MCF 10A (cell line): Measurements from ENCODE around the gene PIGH. TPM values are rescaled to one million over a fixed set of nuclear protein-coding genes. Genes with fewer than 3 reads are reported as not detected.

Experiments used
- BruUV-seq: library from RNA; stranded (reverse); fragments of 400-500 nt; replicated peaks from 2 replicates; lab custom pipeline; 2021; lab: Mats Ljungman, UMichigan
- CTCF ChIA-PET: fragments of 300-600 bp; sonication (Branson Sonifier 250); formaldehyde crosslinking; extraction: SDS; loops from one replicate; lab custom pipeline; 2021; ENCODE audit warnings: antibody characterized with exemption, inconsistent platforms; lab: Yijun Ruan, JAX
- POLR2A ChIA-PET: fragments of 300-600, 350-650 bp; sonication (Branson Sonifier 250); formaldehyde crosslinking; extraction: SDS; loops from one replicate; lab custom pipeline; 2020; ENCODE audit warnings: antibody characterized with exemption, inconsistent platforms; lab: Yijun Ruan, JAX
- DNase-seq: peaks from one replicate; pipeline ENCODE4 v3.0.0-alpha.2; 2018; ENCODE audit not compliant: unreplicated experiment
- H3K27ac Mint-ChIP-seq: one replicate; pipeline ENCODE4 v1.8.0; 2022; ENCODE audit warnings: mild to moderate bottlenecking, low read depth, mixed read lengths; ENCODE audit not compliant: unreplicated experiment
- H3K27me3 Mint-ChIP-seq: one replicate; pipeline ENCODE4 v1.8.0; 2022; ENCODE audit warnings: mixed read lengths; ENCODE audit not compliant: insufficient read depth, unreplicated experiment
- H3K36me3 Mint-ChIP-seq: one replicate; pipeline ENCODE4 v1.8.0; 2022; ENCODE audit warnings: mild to moderate bottlenecking, moderate library complexity, mixed read lengths; ENCODE audit not compliant: insufficient read depth, unreplicated experiment
- H3K4me1 Mint-ChIP-seq: one replicate; pipeline ENCODE4 v1.8.0; 2022; ENCODE audit warnings: mixed read lengths; ENCODE audit not compliant: insufficient read depth, unreplicated experiment
- H3K4me3 Mint-ChIP-seq: one replicate; pipeline ENCODE4 v1.8.0; 2022; ENCODE audit warnings: mild to moderate bottlenecking, moderate library complexity, mixed read lengths; ENCODE audit not compliant: unreplicated experiment
- H3K9me3 Mint-ChIP-seq: one replicate; pipeline ENCODE4 v1.8.0; 2022; ENCODE audit warnings: mixed read lengths; ENCODE audit not compliant: unreplicated experiment
- CTCF ChIP-seq: fragments of 200-600 bp; IDR thresholded peaks from one replicate; pipeline ENCODE4 v1.8.0; 2022; ENCODE audit warnings: antibody characterized with exemption, mild to moderate bottlenecking; ENCODE audit not compliant: unreplicated experiment
- intact Hi-C: fragments of 100-400 bp; cut with micrococcal nuclease; formaldehyde crosslinking; loops from 2 replicates; pipeline ENCODE4 v1.14.1; 2022
- total RNA-seq: library from RNA; stranded (reverse); gene quantifications from 2 replicates; pipeline ENCODE4 v1.2.3, GENCODE V29; 2022

PIGH gene
- total RNA-seq, 1 experiment from 2014 or later = 18.9 TPM

- Mint-ChIP-seq H3K9me3 (no peaks in the 10 kb centered on the region), H3K27me3 (no peaks in the 10 kb centered on the region), H3K4me3 (no peak overlapping the region), H3K4me1 (peaks cover 30% of the 10 kb centered on the region), H3K27ac (peak overlapping the region; percentile 84), H3K36me3 (no peaks in the 10 kb centered on the region)
- ChIA-PET POLR2A (interaction anchor here (0.6 to 4.3 kb wide), 20 partner anchors 9 to 192 kb away, joined by 3 to 37 read pairs (median 4); partner anchors contain the start of genes PIGH and RDH11), CTCF (interaction anchor here (0.6 to 3.1 kb wide), 36 partner anchors 9 to 1372 kb away, joined by 3 to 68 read pairs (median 6); partner anchors contain the start of genes RDH11 and RDH12)
- DNase-seq = peak; percentile 74
- peak; percentile 68 for TF ChIP-seq CTCF
- BruUV-seq = no TSS peak
- intact Hi-C loops = loop anchor here (1.0 kb wide), 4 partner anchors 34 to 86 kb away; partner anchors contain the start of gene RDH11
Observed at GRCh38 chr14:67618617-67619063, 18.6 kb upstream of the PIGH start.

- Mint-ChIP-seq H3K9me3 (no peaks in the 10 kb centered on the region), H3K27ac (no peak overlapping the region), H3K36me3 (no peaks in the 10 kb centered on the region), H3K27me3 (no peaks in the 10 kb centered on the region), H3K4me3 (no peak overlapping the region), H3K4me1 (no peaks in the 10 kb centered on the region)
- intact Hi-C loops = no loop called here
- POLR2A ChIA-PET = interaction anchor here (0.6 to 0.9 kb wide), 2 partner anchors 11 to 1183 kb away, joined by 3 to 4 read pairs; partner anchors contain the start of gene PIGH
- TF ChIP-seq CTCF = no peak
- DNase-seq = no peak
- BruUV-seq = no TSS peak
- CTCF ChIA-PET = interaction anchor here (1.2 to 2.2 kb wide), 3 partner anchors 8 to 84 kb away, joined by 3 to 8 read pairs (median 6); no protein-coding TSS in a partner anchor
Observed at GRCh38 chr14:67610491-67610890, 10.4 kb upstream of the PIGH start.

- no peak overlapping the region for H3K27ac Mint-ChIP-seq
- no TSS peak for BruUV-seq
- no peak for DNase-seq
- H3K36me3 Mint-ChIP-seq = no peaks in the 10 kb centered on the region
- TF ChIP-seq CTCF = no peak
- intact Hi-C loops = no loop called here
- ChIA-PET POLR2A (interaction anchor here (0.6 kb wide), 1 partner anchor 1184 kb away, joined by 4 read pairs; no protein-coding TSS in a partner anchor), CTCF (interaction anchor here (0.5 to 2.2 kb wide), 5 partner anchors 9 to 83 kb away, joined by 3 to 8 read pairs (median 4); no protein-coding TSS in a partner anchor)
- no peaks in the 10 kb centered on the region for H3K9me3 Mint-ChIP-seq
- H3K4me3 Mint-ChIP-seq = no peak overlapping the region
- H3K4me1 Mint-ChIP-seq = no peaks in the 10 kb centered on the region
- no peaks in the 10 kb centered on the region for H3K27me3 Mint-ChIP-seq
Observed at GRCh38 chr14:67609642-67610310, 9.7 kb upstream of the PIGH start.

- CTCF ChIA-PET = interaction anchor here (0.7 to 2.1 kb wide), 3 partner anchors 11 to 97 kb away, joined by 3 to 10 read pairs (median 3); no protein-coding TSS in a partner anchor
Observed at GRCh38 chr14:67607646-67608045, 7.6 kb upstream of the PIGH start.

More at GRCh38 chr14:67607646-67608045, 7.6 kb upstream of the PIGH start:
- H3K27ac Mint-ChIP-seq = no peak overlapping the region
- no peaks in the 10 kb centered on the region for H3K9me3 Mint-ChIP-seq
- BruUV-seq = no TSS peak
- TF ChIP-seq CTCF = no peak
- H3K4me1 Mint-ChIP-seq = no peaks in the 10 kb centered on the region
- no peaks in the 10 kb centered on the region for H3K36me3 Mint-ChIP-seq
- intact Hi-C loops = no loop called here
- POLR2A ChIA-PET = interaction anchor here (0.9 to 1.5 kb wide), 2 partner anchors 10 to 66 kb away, joined by 3 to 4 read pairs; partner anchors contain the start of gene VTI1B
- H3K4me3 Mint-ChIP-seq = no peak overlapping the region
- H3K27me3 Mint-ChIP-seq = no peaks in the 10 kb centered on the region
- DNase-seq = no peak
